Astrocyte of the cerebellum (primary cell): ENCODE results near the gene ADCYAP1R1.

ENCODE experiments used
- DNase-seq: peaks from one replicate; pipeline ENCODE4 v3.0.0-alpha.2; 2011; ENCODE audit warnings: low read depth
- H3K4me3 ChIP-seq: 2 replicates; pipeline ENCODE4 v1.5.1; 2011; ENCODE audit warnings: mild to moderate bottlenecking, low read depth, low read length, moderate library complexity
- CTCF ChIP-seq: IDR thresholded peaks from 2 replicates; pipeline ENCODE4 v1.5.1; 2012; ENCODE audit warnings: low read length, low read depth, moderate library complexity, mild to moderate bottlenecking; ENCODE audit errors: missing control alignments
- in situ Hi-C: cut with HindIII; loops from 2 replicates; pipeline ENCODE4 v1.10.0; 2017; ENCODE audit warnings: low sequenced_read_pairs

ADCYAP1R1 gene

GRCh38 chr7:31047313-31048146 is 4.6 kb upstream of the ADCYAP1R1 start:
- in situ Hi-C loops: no loop called here
- H3K4me3 ChIP-seq: no peak overlapping the region
- no peak for TF ChIP-seq CTCF
- no peak for DNase-seq

- no peak for TF ChIP-seq CTCF
- in situ Hi-C loops: no loop called here
- no peak for DNase-seq
- no peak overlapping the region for H3K4me3 ChIP-seq
Measured at GRCh38 chr7:31049005-31049765, 2.9 kb upstream of the ADCYAP1R1 start.

DNA sequence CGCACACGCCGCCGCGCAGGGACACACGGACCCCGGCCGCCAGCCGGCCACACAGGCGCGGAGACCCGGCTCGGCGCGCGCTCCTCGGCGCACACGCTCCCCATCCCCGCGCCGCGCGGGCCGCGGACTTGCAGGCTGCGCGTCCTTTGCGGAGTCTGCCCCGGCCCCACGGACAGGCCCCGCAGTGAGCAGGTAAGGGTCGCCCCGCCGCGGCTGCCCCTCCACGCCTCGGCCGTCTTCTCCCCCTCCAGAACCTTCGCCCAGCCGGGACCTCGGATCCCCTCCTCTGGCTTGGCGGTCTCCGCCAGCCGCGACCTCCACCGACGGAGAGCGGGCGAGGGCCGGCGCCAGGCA is 356 bp downstream of the ADCYAP1R1 start:
- DNase-seq: no peak
- in situ Hi-C loops: loop anchor here (25.0 kb wide), 1 partner anchor 90 kb away; the partner anchor contains the start of gene GHRHR
- peak overlapping the region; percentile 16 for H3K4me3 ChIP-seq
- no peak for TF ChIP-seq CTCF

GRCh38 chr7:31052841-31053601 is 913 bp downstream of the ADCYAP1R1 start:
- no peak for TF ChIP-seq CTCF
- in situ Hi-C loops: loop anchor here (25.0 kb wide), 1 partner anchor 91 kb away; the partner anchor contains the start of gene GHRHR
- H3K4me3 ChIP-seq: peak overlapping the region; percentile 16
- DNase-seq: no peak

DNA sequence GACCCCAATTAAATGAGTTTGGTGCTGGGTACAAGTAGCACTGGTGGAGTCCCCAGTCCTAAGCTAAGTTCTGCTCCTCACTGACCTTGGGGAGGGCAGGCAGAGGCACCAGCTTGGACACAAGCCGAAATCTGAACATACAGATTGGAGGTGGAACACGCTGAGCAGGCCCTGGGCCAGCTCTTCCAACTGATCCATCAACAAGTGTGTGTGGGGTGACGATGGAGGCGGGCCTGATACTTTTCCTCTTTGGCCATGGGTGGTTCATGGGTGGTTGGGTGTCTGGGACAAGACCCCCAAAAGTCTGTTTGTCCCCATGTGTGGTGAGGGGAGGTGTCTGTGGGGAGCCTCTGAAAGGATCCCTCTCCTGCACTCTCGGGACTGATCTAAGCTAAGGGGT is 1.9 kb downstream of the ADCYAP1R1 start:
- H3K4me3 ChIP-seq: no peak overlapping the region
- no peak for DNase-seq
- no peak for TF ChIP-seq CTCF
- in situ Hi-C loops: loop anchor here (25.0 kb wide), 1 partner anchor 92 kb away; the partner anchor contains the start of gene GHRHR

GRCh38 chr7:31054608-31055278 is 2.6 kb downstream of the ADCYAP1R1 start:
- DNase-seq: no peak
- in situ Hi-C loops: loop anchor here (25.0 kb wide), 1 partner anchor 92 kb away; the partner anchor contains the start of gene GHRHR

More at GRCh38 chr7:31054608-31055278, 2.6 kb downstream of the ADCYAP1R1 start:
- H3K4me3 ChIP-seq: no peak overlapping the region
- no peak for TF ChIP-seq CTCF
